ENCODE data around the gene ATP8B3. TPM values are rescaled to one million over a fixed set of nuclear protein-coding genes. Genes with fewer than 3 reads are reported as not detected.

Gene ATP8B3
- total RNA-seq, 4 donors from 2014 or later: 0.88 to 2.4 (median 1.9) TPM

GRCh38 chr19:1760020-1760419, 52.1 kb downstream of the ATP8B3 start:
- TF ChIP-seq CTCF (IDR thresholded peaks at IDR 0.05): no peak
- ATAC-seq (ENCODE audit: low FRiP score) (no peak), DNase-seq (ENCODE audit: low spot score) (no peak)

GRCh38 chr19:1758959-1759903, 52.8 kb downstream of the ATP8B3 start:
- ATAC-seq (ENCODE audit: low FRiP score) (no peak), DNase-seq (ENCODE audit: low spot score) (no peak)
- no peak for TF ChIP-seq CTCF (IDR thresholded peaks at IDR 0.05)

GRCh38 chr19:1758231-1758577, 53.9 kb downstream of the ATP8B3 start:
- TF ChIP-seq CTCF (IDR thresholded peaks at IDR 0.05): no peak
- no peak for DNase-seq (ENCODE audit: low spot score)
- no peak for ATAC-seq (ENCODE audit: low FRiP score)

- DNase-seq (ENCODE audit: low spot score) (no peak), ATAC-seq (ENCODE audit: low FRiP score) (no peak)
- TF ChIP-seq CTCF (IDR thresholded peaks at IDR 0.05): no peak
These were observed 54.4 kb downstream of the ATP8B3 start for GRCh38 chr19:1757468-1758230.

- no peak for TF ChIP-seq CTCF (IDR thresholded peaks at IDR 0.05)
- ATAC-seq (ENCODE audit: low FRiP score): no peak
- DNase-seq (ENCODE audit: low spot score): no peak
These were observed 55.2 kb downstream of the ATP8B3 start for GRCh38 chr19:1756705-1757465.

GRCh38 chr19:1756264-1756663, 55.8 kb downstream of the ATP8B3 start:
- DNase-seq (ENCODE audit: low spot score) (no peak), ATAC-seq (ENCODE audit: low FRiP score) (no peak)
- no peak for TF ChIP-seq CTCF (IDR thresholded peaks at IDR 0.05)
